DMS153 treated with DMSO at 0.1 percent for 48 hours (cell line): ENCODE results near the gene UFM1.
A peak's percentile ranks its signal among the peaks of the same experiment; 100 is the strongest.
"Not testable (repeated sequence)": the region's sequence is repeated elsewhere in the genome, so short reads cannot be mapped to it uniquely, and the experiment has no call there.

Experiments used
- DNase-seq: peaks from one replicate; lab custom pipeline; 2025; ENCODE audit not compliant: unreplicated experiment; lab: John Stamatoyannopoulos, UW

UFM1 gene

DNA sequence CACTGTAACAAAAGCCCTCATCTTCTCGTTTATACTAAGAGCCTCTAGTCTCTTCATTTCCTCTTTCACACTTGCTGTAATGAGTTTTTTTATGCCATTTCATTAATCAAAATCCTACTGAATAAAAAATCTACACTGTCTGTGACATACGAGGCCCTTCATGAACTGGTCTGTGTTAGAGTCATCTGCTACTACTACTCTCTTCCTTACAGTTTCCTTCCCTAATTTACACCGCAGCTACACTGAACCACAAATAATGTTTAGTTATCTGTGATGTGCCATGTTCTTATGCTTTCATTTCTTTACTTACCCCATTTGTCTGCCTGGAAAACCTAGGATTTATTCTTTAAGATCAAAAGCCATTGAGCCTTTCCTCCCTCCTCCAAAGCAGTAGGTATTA, 16.0 kb downstream of the UFM1 start:
- no peak for DNase-seq

DNA sequence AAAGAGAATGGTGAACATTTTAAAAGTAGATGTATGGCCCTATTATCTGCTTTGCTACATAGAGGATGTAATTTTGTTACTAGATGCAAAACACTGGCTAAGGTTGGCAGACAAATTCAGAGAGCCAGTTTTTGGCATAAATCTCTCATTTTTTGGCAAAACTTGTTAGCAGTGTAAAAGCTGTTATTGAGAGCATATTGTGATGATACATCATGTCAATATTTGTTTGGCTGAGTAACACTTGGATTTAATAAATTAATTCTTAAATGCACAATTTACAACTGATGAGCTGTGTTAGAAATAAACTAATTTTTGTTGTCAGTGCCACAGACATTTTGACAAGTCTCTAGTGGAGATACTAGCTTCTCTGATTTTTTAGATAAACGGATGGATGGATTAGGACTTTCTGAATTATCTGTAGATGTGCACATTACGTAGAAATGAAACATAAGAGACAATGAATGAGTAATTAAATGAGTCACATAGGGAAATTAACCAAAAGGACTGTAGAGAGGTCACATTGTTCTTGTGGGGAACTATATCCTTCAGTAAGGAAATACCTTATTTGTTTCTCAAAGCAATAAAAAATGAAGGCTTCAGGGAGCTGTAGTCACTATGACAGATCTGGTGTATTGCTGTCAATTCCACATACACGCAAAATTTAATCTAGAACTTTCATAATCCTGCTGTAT, 17.4 kb downstream of the UFM1 start:
- DNase-seq = no peak

DNA sequence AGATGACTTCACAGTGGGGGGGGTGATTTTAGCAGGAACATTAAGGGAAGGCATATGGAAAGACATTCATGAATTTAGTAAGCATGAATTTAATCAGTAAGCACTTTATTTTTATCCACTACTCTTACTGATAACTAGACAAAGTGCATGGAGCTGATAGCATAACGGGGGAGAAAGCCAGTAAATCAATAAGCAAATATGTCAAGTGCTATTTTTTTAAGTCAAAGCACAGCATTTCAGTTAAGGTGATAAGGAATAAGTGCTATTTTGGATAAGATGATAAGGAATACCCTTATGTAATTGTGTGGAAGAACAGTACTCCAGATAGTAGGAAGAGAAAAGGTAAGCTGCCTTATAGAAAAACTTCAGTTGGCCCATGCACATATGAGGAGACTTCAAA, 19.4 kb downstream of the UFM1 start:
- no peak for DNase-seq

DNA sequence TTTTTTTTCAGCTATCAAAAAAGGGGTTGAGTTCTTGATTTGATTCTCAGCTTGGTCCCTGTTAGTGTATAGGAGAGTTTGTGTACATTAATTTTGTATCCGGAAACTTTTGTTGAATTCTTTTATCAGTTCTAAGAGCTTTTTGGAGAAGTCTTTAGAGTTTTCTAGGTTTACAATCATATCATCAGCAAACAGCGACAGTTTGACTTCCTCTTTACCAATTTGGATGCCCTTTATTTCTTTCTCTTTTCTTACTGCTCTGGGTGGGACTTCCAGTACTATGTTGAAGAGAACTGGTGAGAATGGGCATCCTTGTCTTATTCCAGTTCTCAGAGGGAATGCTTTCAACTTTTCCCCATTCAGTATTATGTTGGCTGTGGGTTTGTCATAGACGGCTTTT, 20.4 kb downstream of the UFM1 start:
- DNase-seq = not testable (repeated sequence)

DNA sequence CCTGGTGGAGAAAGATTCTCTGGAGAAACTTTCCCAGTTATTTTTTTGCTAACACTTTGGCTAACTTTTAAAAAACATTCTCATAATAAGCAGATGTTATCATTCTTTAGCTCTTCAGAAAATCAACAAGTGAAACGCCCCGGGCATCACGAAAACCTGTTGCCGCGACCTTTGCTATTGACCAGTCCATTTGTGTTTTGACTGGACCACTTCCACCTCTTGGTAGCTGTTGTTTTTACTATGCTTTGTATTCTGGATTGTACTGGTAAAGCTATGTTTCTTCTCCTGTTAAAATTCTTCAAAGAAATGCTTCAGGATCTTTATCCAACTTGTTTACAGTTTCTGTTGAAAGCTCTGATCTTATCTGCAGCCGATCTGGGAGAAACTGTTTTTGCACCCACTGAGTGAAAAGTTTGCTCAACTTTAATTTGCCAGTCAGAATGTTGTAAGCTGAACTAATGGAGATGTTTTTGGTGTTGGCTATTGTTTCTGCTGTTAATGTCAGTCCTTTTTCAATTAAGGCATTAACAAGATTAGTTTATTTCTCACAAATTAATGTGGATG, 23.3 kb downstream of the UFM1 start:
- DNase-seq = no peak

DNA sequence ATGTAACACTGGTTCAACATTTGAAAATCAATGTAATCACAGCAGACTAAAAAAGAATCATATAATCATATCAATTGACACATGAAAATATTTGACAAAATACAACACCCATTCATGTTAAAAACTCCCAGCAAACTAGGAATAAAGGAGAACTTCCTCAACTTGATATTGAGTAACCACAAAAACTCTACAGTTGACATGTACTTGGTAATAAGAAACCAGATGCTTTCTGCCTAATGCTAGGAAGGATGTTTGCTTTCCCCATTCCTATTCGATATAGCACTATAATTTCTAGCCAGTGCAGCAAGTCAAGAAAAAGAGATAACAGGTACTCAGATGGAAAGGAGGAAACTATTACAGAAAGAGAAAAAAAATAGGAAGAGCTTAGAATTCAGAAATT, 26.9 kb downstream of the UFM1 start:
- DNase-seq = no peak

DNA sequence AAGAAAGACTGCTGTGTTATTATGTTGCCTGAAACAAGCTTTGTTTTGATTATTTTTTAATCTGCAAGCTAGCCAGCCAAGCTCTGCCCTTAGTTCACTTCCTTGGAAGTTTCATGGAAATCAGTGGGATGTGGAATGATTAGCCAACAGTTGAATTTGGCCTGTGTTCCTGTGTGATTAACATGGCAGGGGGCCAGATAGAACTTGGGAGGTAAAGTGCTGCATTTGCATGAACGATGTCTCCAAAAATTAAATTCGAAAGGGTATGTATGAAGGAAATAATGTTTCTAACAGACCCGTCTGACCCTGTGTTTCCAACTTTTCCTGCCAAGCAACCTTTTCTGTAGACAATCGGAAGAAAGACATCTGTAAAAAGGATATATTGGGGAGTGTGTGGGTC, 32.2 kb downstream of the UFM1 start:
- no peak for DNase-seq

DNA sequence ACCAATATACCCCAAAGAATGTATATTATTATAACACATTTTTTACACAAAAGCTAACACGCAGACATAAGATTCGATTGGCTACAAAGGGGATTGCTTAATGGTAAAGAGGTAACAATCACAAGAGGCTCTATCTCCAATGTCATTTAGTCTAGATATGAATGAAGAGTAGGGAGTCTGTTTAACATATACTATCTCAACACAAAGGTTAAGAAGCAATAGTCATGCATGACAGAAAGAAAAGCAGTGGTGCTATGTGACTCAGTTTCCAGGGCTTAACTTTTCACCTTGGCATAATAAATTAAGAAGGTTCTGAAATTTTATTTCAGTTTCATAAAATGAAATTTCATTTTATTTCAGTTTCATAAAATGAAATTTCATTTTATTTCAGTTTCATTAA, 33.3 kb downstream of the UFM1 start:
- DNase-seq = no peak

DNA sequence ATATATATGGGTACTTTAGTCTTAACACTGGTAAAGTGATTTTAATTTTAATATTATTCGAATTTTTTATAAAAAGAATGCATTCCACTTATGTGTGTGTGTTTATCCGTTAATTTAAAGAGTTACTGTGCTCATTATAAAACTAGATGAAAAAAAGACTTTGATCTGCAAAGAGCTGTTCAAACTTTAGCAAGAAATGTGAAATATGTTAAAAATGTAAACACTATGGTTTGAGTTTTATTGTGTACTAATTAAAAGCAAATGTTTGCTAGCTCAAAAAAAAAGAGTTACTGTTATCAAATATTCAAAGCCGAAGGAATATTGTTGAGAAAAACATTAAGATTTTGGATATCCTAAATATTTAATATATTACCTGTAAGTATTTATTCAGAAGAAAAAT, 34.5 kb downstream of the UFM1 start:
- DNase-seq = no peak

DNA sequence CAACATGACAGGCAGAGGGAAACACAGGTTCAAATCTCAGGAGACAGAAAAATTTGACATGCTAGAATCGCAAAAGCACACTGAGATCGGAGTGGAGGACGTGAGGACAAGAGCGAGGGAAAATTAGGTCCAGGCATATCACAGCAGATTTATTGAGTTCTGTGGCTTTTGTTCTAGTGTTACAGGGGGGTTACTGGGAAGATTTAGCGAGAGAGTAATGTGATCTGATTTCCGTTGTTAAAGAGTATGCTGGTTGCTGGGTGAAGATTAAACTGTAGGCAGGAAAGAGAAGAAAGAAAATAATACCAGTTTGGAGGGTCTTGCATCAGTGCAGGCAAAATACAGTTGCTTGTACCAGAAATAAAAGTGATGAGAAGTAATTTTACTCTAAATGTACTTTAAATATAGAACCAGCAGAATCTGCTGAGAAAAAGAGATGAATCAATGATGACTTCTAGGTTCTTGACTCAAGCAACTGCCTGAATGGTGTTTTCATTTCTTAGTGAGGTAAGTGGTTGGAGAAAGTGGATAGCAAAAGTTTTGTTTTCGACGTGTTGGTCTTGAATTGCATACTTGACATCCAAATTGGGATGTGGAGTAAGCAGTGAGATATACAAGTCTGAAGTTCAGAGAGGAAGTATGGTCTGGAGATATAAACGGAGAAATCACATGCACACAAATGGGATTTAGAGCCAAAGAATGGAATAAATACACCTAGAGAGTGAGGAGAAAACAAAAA, 35.7 kb downstream of the UFM1 start:
- no peak for DNase-seq

DNA sequence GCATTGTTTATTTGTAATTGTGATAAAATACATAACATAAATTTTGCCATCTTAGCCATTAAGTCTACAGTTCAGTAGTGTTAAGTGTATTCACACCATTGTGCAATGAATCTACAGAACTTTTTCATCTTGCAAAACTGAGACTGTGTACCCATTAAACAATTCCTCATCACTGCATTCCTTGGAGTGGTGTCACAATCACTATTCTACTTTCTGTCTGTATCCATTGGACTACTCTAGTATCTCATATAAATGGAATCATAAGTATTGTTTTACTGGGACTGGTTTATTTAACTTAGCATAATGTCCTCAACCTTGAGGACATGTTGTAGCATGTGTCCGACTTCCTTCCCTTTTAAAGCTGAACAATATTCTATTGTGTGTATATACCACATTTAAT, 36.8 kb downstream of the UFM1 start:
- DNase-seq = no peak

DNA sequence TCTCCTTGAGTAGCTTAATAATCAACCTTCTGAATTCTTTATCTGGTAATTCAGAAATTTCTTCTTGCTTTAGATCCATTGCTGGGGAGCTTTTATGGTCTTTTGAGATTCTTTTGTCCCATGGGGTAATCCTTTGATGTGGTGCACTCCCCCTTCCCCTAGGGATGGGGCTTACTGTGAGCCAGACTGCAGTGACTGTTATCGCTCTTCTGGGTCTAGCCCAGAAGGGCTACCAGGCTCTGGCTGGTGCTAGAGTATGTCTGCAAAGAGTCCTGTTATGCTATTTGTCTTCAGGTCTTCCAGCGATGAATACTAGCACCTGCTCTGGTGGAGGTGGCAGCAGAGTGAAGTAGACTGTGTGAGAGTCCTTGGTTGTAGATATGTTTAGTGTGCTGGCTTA, 41.7 kb downstream of the UFM1 start:
- DNase-seq = no peak

DNA sequence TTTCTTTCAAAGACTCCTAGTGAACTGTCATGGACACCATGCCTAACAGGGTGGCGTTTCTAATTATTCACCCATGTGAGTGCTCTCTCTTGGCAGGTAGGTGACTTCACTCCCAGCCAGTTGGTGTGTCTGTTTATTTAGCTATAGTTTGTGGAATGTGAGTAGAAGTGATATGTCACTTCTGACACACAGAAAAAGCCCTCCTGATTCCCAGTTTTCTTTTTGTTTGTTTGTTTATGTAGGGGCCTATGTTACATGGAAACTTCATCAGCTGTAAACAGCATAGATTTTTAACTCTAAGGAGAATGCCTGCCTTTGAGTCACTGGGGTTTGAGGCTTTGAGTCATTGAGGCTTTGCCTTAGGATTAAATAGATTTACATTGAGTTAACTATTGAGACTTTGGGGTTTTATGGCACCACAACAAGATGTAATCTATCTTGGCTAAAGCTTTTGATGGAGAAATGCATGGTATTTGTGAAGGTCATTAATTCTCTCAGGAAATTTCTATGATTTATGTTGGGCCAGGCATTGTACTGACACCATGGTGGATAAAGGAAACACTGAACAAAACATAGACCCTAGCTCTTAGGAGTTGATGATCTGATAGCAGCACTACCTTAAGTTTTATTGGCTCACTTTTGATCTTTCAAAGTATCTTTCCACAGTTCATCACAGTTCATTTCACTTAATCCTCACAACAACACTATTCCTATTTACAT, 45.3 kb downstream of the UFM1 start:
- DNase-seq = peak; percentile 7

DNA sequence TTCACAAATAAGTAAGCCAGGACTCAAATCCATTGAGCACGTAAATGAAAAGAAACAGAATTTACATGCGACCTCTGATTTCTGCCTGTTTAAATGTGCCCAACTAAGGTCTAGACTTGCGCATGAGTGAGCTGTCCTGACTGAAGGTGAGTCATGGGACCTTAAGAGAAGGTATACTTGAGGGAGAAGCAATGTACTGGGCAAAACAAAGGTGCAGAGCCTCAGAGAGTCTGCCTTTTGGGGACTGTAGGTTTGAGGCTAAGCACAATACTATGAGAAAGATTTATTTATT, 45.8 kb downstream of the UFM1 start:
- DNase-seq = no peak

DNA sequence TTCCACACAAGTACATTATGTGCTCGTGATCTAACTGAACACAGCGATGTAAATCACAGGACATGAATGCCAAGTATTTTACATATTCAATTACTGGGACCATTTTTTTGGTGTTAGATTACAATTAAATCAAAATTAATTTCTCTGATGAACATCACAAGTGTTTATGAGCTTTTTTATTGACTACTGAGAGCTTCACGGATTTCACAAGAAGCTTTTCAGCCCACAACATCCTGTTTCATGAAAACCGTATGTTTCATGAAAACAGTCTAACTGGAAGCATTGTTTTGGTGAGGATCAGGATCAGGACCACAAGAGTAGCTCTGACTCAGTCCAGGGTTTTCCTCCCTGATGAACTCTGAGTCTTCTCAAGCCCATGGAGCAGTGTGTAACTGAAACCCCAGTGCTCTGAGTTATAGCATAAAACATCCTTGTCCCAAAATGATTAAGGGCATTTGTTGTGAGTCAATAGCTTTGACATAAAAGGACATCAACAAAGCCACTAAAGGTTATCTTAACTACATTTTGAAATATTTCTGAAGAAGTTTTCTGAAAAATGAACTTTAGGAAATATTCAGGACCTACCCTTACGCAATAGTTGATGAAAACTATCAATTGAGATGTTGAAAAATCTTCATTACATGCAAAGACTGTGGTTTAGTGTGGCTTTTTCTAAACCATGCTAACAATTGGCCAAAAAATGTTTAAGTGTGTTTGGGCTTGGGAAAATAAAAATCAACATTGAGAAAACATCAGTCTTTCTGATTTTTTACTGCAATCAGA, 49.3 kb downstream of the UFM1 start:
- DNase-seq = no peak

DNA sequence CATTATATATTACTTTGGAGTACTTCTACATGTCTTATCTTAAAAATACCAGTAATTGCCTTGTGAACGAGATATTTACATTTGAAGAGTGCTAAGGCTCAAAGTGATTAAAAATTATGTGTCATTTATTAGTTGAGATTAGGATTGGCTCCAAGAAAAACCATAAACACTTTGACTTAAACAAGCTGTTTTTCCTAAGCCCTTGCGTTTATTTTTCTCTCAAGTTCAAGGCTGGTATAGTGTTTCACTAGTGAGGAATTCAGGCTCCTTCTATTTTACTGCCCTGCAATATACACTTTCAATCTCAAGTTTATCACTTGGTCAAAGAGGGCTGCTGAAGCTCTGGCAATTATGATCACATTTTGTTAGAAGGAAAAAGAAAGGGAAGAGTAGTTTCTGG, 49.9 kb downstream of the UFM1 start:
- DNase-seq = no peak

DNA sequence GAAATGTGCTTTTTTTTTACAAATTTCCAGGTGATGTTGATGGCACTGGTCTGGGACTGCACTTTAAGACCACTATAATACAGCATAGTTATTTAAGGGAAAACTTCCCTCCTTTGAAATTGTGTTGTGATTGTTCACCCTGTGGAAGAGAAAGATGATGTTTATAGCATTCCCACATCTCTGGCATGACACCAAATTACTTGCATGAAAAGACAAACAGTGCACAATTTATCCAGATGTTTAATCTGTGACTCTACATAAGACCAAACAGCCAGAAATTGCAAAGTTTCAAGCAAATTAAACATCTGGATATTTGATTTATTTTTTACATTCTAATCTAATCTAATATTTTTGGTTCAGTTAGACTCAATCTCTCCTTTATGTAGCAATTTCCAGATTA, 51.6 kb downstream of the UFM1 start:
- no peak for DNase-seq

DNA sequence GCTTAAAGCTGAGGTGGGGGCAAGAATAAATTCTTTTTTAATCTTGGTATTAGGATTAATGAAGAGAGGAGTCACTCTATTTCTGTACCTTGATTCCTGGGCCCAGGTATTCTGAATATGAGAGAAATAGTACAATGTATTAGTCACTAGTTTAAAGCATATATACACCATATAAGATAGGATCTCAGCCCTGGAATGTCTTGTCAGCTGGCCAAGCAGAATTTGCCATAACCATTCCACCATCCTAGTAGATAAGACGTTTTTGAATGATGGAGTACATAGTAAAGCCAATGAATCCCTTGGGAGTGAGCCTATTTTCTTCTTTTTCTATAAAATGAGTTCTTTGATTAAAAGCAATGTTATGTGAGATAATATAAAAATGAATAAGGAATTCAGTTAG, 55.6 kb downstream of the UFM1 start:
- no peak for DNase-seq

DNA sequence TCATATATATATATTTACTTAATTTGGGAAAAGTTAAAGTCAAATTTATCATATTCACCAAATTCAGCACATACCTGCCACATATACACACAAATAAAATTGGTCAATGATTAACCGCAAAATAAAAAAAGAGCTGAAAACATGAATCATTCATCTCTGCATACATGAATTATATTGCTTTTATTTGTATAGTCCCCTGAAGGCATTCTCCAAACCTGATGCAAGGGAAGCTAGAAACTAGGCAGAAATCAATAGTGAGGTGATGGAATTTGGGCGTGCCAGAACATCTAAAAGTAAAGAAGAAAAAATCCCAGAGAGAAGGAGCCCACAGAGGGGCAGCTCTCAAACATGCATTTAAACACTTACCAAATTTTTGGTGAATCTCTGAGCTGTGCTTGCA, 60.1 kb downstream of the UFM1 start:
- no peak for DNase-seq

DNA sequence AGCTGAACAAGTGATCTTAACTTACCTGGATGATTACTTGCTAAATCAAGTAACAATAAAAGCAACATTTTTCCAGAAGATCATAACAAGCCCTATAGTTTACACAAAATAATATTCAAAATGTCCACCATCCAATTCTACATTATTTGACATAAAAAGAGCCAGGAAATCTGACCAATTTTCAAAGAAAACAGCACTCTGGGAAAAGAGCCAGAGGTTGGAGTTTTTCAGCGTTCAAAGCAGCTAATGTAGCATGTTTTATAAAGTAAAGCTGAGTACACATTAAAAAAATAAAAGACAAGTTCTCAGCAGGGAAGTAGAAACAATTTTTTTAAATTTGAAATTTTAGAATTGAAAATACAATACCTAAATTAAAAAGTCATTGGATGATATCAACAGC, 62.6 kb downstream of the UFM1 start:
- DNase-seq = no peak
